GM12878 (cell line): ENCODE data around the gene SLC5A1. TPM values are rescaled to one million over a fixed set of nuclear protein-coding genes. Genes with fewer than 3 reads are reported as not detected.

Experiments
- ATAC-seq: fragments of 200-7000 bp; cut with Tn5 transposase; 3 replicates; pipeline ENCODE4 v1.9.1; 2020; ENCODE audit warnings: mild to moderate bottlenecking, moderate library complexity
- BruUV-seq: library from RNA; stranded (reverse); fragments of 400-500 nt; replicated peaks from 2 replicates; lab custom pipeline; 2021; lab: Mats Ljungman, UMichigan
- CTCF ChIA-PET: fragments of 300-600 bp; sonication (Branson Sonifier 250); formaldehyde crosslinking; extraction: SDS; loops from one replicate; lab custom pipeline; 2021; ENCODE audit warnings: inconsistent platforms; lab: Yijun Ruan, JAX
- POLR2A ChIA-PET: fragments of 350-600 bp; formaldehyde crosslinking; extraction: SDS; loops from one replicate; lab custom pipeline; 2021; ENCODE audit warnings: inconsistent platforms; lab: Charles Lee
- RAD21 ChIA-PET: fragments of 300-600 bp; sonication (Branson Sonifier 250); formaldehyde crosslinking; loops from one replicate; lab custom pipeline; 2023; ENCODE audit warnings: antibody characterized with exemption; ENCODE audit not compliant: unreplicated experiment; lab: Charles Lee
- SMC1A ChIA-PET: fragments of 300-600 bp; sonication (Branson Sonifier 250); formaldehyde crosslinking; loops from one replicate; lab custom pipeline; 2023; ENCODE audit not compliant: unreplicated experiment, uncharacterized antibody; lab: Charles Lee
- DNase-seq: peaks from one replicate; pipeline ENCODE4 v3.0.0-alpha.2; 2011; ENCODE audit warnings: low read depth, low spot score
- FAIRE-seq: peaks from 3 replicates; lab custom pipeline; 2011; peaks lifted over from hg19 to GRCh38; lab: Jason Lieb, UNC
- H2AFZ ChIP-seq: 2 replicates; pipeline ENCODE4 v1.6.0; 2011; ENCODE audit warnings: low read depth, low read length, control low read depth; ENCODE audit not compliant: control insufficient read depth
- H3K27ac ChIP-seq: 2 replicates; pipeline ENCODE4 v1.5.1; 2011; ENCODE audit warnings: control low read depth; ENCODE audit not compliant: control insufficient read depth, insufficient read depth
- H3K27me3 ChIP-seq, 2 experiments: replicated peaks in 1 of 2; 2 replicates each; pipeline versions ENCODE4 v1.6.0 to v1.6.1; 2011; ENCODE audit warnings: low read length in 1 of 2; ENCODE audit not compliant: control insufficient read depth in 2 of 2, insufficient read depth in 2 of 2
- H3K36me3 ChIP-seq, 2 experiments: 2 replicates each; pipeline ENCODE4 v1.5.1; 2011; ENCODE audit warnings: low read length in 1 of 2; ENCODE audit not compliant: control insufficient read depth in 2 of 2, insufficient read depth in 2 of 2
- H3K4me1 ChIP-seq: 2 replicates; pipeline ENCODE4 v1.6.1; 2011; ENCODE audit warnings: mild to moderate bottlenecking, low read length, moderate library complexity, mixed read lengths; ENCODE audit not compliant: control insufficient read depth, insufficient read depth
- H3K4me2 ChIP-seq: 2 replicates; pipeline ENCODE4 v1.6.0; 2011; ENCODE audit warnings: control low read depth; ENCODE audit not compliant: control insufficient read depth, insufficient read depth
- H3K4me3 ChIP-seq: fragments of 200-600 bp; sonication (generic); 2 replicates; pipeline ENCODE4 v1.5.1; 2016
- H3K79me2 ChIP-seq: 2 replicates; pipeline ENCODE4 v1.6.0; 2011; ENCODE audit warnings: low read length; ENCODE audit not compliant: control insufficient read depth, insufficient read depth
- H3K9ac ChIP-seq: 2 replicates; pipeline ENCODE4 v1.8.0; 2011; ENCODE audit warnings: low read length, control low read depth, mixed read lengths; ENCODE audit not compliant: control insufficient read depth, insufficient read depth
- H3K9me3 ChIP-seq: replicated peaks from 3 replicates; pipeline ENCODE4 v1.5.1; 2011; ENCODE audit warnings: mild to moderate bottlenecking, low read length; ENCODE audit not compliant: control insufficient read depth, insufficient read depth
- H4K20me1 ChIP-seq: 2 replicates; pipeline ENCODE4 v1.6.0; 2011; ENCODE audit not compliant: control insufficient read depth, insufficient read depth
- CREB1 ChIP-seq: IDR thresholded peaks from 2 replicates; pipeline ENCODE4 v1.6.1; 2012; ENCODE audit warnings: low read depth, mild to moderate bottlenecking, inconsistent platforms
- E2F4 ChIP-seq: IDR thresholded peaks from 2 replicates; pipeline ENCODE4 v1.6.1; 2012; ENCODE audit warnings: low read depth, low read length, improper control_type of control experiment
- EZH2 ChIP-seq: IDR thresholded peaks from 2 replicates; pipeline ENCODE4 v1.6.1; 2012; ENCODE audit warnings: low read depth, mild to moderate bottlenecking, control low read depth, inconsistent platforms, low read length, borderline replicate concordance; ENCODE audit not compliant: control insufficient read depth
- FOXK2 ChIP-seq: fragments of 450-650 bp; IDR thresholded peaks from 2 replicates; pipeline ENCODE4 v1.6.1; 2017; ENCODE audit warnings: mild to moderate bottlenecking, moderate library complexity
- MAX ChIP-seq: IDR thresholded peaks from 2 replicates; pipeline ENCODE4 v1.6.1; 2012; ENCODE audit warnings: low read depth, low read length, improper control_type of control experiment
- PML ChIP-seq: IDR thresholded peaks from 2 replicates; pipeline ENCODE4 v1.6.1; 2012; ENCODE audit warnings: low read length, inconsistent platforms
- PRDM15 ChIP-seq: fragments of 450-650 bp; formaldehyde crosslinking; IDR thresholded peaks from 2 replicates; pipeline ENCODE4 v1.4.0; 2020; ENCODE audit warnings: mild to moderate bottlenecking, moderate library complexity
- SP1 ChIP-seq: IDR thresholded peaks from one replicate; pipeline ENCODE4 v1.6.1; 2011; ENCODE audit warnings: low read depth, low read length
- SUPT20H ChIP-seq: IDR thresholded peaks from 2 replicates; pipeline ENCODE4 v1.6.1; 2011; ENCODE audit warnings: low read depth, mild to moderate bottlenecking, low read length, moderate library complexity, borderline replicate concordance; ENCODE audit not compliant: control insufficient read depth
- TCF3 ChIP-seq: IDR thresholded peaks from 2 replicates; pipeline ENCODE4 v1.6.1; 2012; ENCODE audit warnings: low read depth, mild to moderate bottlenecking, low read length, borderline replicate concordance; ENCODE audit not compliant: insufficient read depth
- WRNIP1 ChIP-seq: IDR thresholded peaks from 2 replicates; pipeline ENCODE4 v1.6.1; 2011; ENCODE audit warnings: low read depth, low read length, improper control_type of control experiment, borderline replicate concordance
- ZNF207 ChIP-seq: fragments of 450-650 bp; IDR thresholded peaks from 2 replicates; pipeline ENCODE4 v1.6.1; 2014; ENCODE audit warnings: antibody characterized with exemption, mild to moderate bottlenecking, borderline replicate concordance
- ZNF592 ChIP-seq: fragments of 450-650 bp; IDR thresholded peaks from 2 replicates; pipeline ENCODE4 v1.6.1; 2017; ENCODE audit warnings: mild to moderate bottlenecking, moderate library complexity
- in situ Hi-C: fragments of 300-500 bp; cut with MboI; formaldehyde crosslinking; loops from 9 replicates; pipeline ENCODE4 v1.14.3; 2018; ENCODE audit warnings: mixed read lengths
- intact Hi-C: fragments of 100-400 bp; cut with micrococcal nuclease; formaldehyde crosslinking; loops from one replicate; pipeline ENCODE4 v1.14.2; 2022; ENCODE audit not compliant: unreplicated experiment
- polyA plus RNA-seq, 11 experiments: library from polyadenylated mRNA; depleted of rRNA in 4 of 11; unstranded in 6 of 11; stranded (reverse) in 5 of 11; fragments of >200 nt; fragmentation: Nextera tagmentation in 4 of 11; fragmentation: Illumina TruSeq in 1 of 11; extraction: Ambion mirVana in 4 of 11; extraction: Trizol in 1 of 11; gene quantifications; 1 replicate in 1 of 11; 2 replicates in 10 of 11; pipeline versions ENCODE4 v1.2.1 to v1.2.3, GENCODE V29; 2011 to 2016; ENCODE audit warnings: inconsistent platforms in 2 of 11, missing spikeins in 2 of 11, low read depth in 1 of 11
- total RNA-seq, 4 experiments: library from RNA; depleted of rRNA in 3 of 4; stranded (reverse); fragments of >200 nt in 3 of 4; fragmentation: Illumina TruSeq in 1 of 4; extraction: Trizol in 1 of 4; gene quantifications; 2 replicates each; pipeline versions ENCODE4 v1.2.1 to v1.2.3, GENCODE V29; 2013 to 2021

The SLC5A1 gene
- total and polyA plus RNA-seq, 10 of the 15 experiments (the other 5 are each of a cell fraction or from before 2014, with no cell fraction given): 0.01 TPM; not detected in 9

GRCh38 chr22:32097881-32098499 is 54.9 kb downstream of the SLC5A1 start:
- Histone ChIP-seq H2AFZ (no peak overlapping the region), H3K36me3 (no peaks in the 10 kb centered on the region), H3K9ac (no peak overlapping the region), H4K20me1 (no peaks in the 10 kb centered on the region), H3K27me3 (no peaks in the 10 kb centered on the region), H3K9me3 (no peaks in the 10 kb centered on the region), H3K4me1 (no peaks in the 10 kb centered on the region), H3K27ac (no peak overlapping the region), H3K79me2 (no peaks in the 10 kb centered on the region), H3K4me2 (no peak overlapping the region), H3K4me3 (no peak overlapping the region)
- ChIA-PET SMC1A (no interaction called here), POLR2A (no interaction called here), CTCF (no interaction called here), RAD21 (no interaction called here)
- in situ Hi-C loops (no loop called here), intact Hi-C loops (no loop called here)
- no peak for FAIRE-seq
- no peak for DNase-seq
- ATAC-seq: no peak
- TF ChIP-seq PML: no peak
- TF ChIP-seq CREB1: no peak
- no peak for TF ChIP-seq MAX
- no peak for TF ChIP-seq SP1
- TF ChIP-seq FOXK2: no peak
- TF ChIP-seq WRNIP1: no peak
- no peak for TF ChIP-seq PRDM15 (CRISPR knock-in tag)
- TF ChIP-seq EZH2: no peak
- no peak for TF ChIP-seq E2F4
- no peak for TF ChIP-seq TCF3
- TF ChIP-seq ZNF592: no peak
- no peak for TF ChIP-seq ZNF207
- no peak for TF ChIP-seq SUPT20H
- BruUV-seq: no TSS peak
